IMR-90 (cell line): Measurements from ENCODE around the gene KCTD4. TPM values are rescaled to one million over a fixed set of nuclear protein-coding genes. Genes with fewer than 3 reads are reported as not detected.

Source experiments
- ATAC-seq: fragments of 200-7000 bp; cut with Tn5 transposase; 2 replicates; pipeline ENCODE4 v1.9.1; 2020; ENCODE audit warnings: low read depth, mild to moderate bottlenecking, moderate library complexity
- BruUV-seq: library from RNA; stranded (reverse); fragments of 400-500 nt; replicated peaks from 2 replicates; lab custom pipeline; 2021; lab: Mats Ljungman, UMichigan
- CTCF ChIA-PET: fragments of 300-600 bp; formaldehyde crosslinking; extraction: SDS; loops from one replicate; lab custom pipeline; 2021; ENCODE audit warnings: antibody characterized with exemption; lab: Yijun Ruan, JAX
- POLR2A ChIA-PET: fragments of 300-600 bp; sonication (Branson Sonifier 250); formaldehyde crosslinking; loops from one replicate; lab custom pipeline; 2022; ENCODE audit warnings: antibody characterized with exemption; ENCODE audit not compliant: unreplicated experiment; lab: Charles Lee
- DNase-seq: peaks from one replicate; pipeline ENCODE4 v3.0.0; 2013
- H2AFZ ChIP-seq: replicated peaks from 2 replicates; pipeline ENCODE3; 2013; ENCODE audit warnings: low read length, mild to moderate bottlenecking; ENCODE audit not compliant: poor library complexity
- H2AK5ac ChIP-seq: 2 replicates; pipeline ENCODE4 v1.6.1; 2013; ENCODE audit warnings: low read depth, low read length, inconsistent platforms
- H2AK9ac ChIP-seq: replicated peaks from 2 replicates; pipeline ENCODE3; 2013; ENCODE audit warnings: mild to moderate bottlenecking, low read depth, low read length, moderate library complexity; ENCODE audit not compliant: poor library complexity
- H2BK120ac ChIP-seq: 2 replicates; pipeline ENCODE4 v1.6.1; 2013; ENCODE audit warnings: low read depth, low read length, inconsistent platforms
- H2BK15ac ChIP-seq: 3 replicates; pipeline ENCODE4 v1.6.1; 2013; ENCODE audit warnings: low read depth, low read length, inconsistent platforms
- H2BK20ac ChIP-seq: 2 replicates; pipeline ENCODE4 v1.6.1; 2013; ENCODE audit warnings: low read depth, mild to moderate bottlenecking, inconsistent platforms, low read length, moderate library complexity
- H2BK5ac ChIP-seq: 2 replicates; pipeline ENCODE4 v1.6.1; 2013; ENCODE audit warnings: mild to moderate bottlenecking, low read depth, low read length, inconsistent platforms; ENCODE audit not compliant: poor library complexity, severe bottlenecking
- H3K14ac ChIP-seq: replicated peaks from 2 replicates; pipeline ENCODE4 v1.6.1; 2013; ENCODE audit warnings: low read depth, low read length, inconsistent platforms
- H3K18ac ChIP-seq: 2 replicates; pipeline ENCODE4 v1.6.1; 2013; ENCODE audit warnings: low read depth, low read length, control low read depth
- H3K23ac ChIP-seq: 2 replicates; pipeline ENCODE4 v1.6.1; 2013; ENCODE audit warnings: low read depth, low read length, inconsistent platforms
- H3K27ac ChIP-seq: 2 replicates; pipeline ENCODE4 v1.5.1; 2013; ENCODE audit warnings: mild to moderate bottlenecking, control low read depth, low read length; ENCODE audit not compliant: insufficient read depth
- H3K27me3 ChIP-seq: 2 replicates; pipeline ENCODE4 v1.6.1; 2013; ENCODE audit warnings: low read length; ENCODE audit not compliant: control insufficient read depth, insufficient read depth
- H3K36me3 ChIP-seq: 2 replicates; pipeline ENCODE4 v1.6.1; 2013; ENCODE audit warnings: low read length, mixed read lengths; ENCODE audit not compliant: control insufficient read depth, insufficient read depth
- H3K4ac ChIP-seq: 2 replicates; pipeline ENCODE4 v1.6.1; 2013; ENCODE audit warnings: low read depth, low read length, inconsistent platforms
- H3K4me1 ChIP-seq: 2 replicates; pipeline ENCODE4 v1.6.1; 2013; ENCODE audit warnings: low read length, mixed read lengths; ENCODE audit not compliant: control insufficient read depth, insufficient read depth
- H3K4me2 ChIP-seq: 2 replicates; pipeline ENCODE4 v1.6.1; 2013; ENCODE audit warnings: low read depth, mild to moderate bottlenecking, control low read depth, low read length, moderate library complexity
- H3K4me3 ChIP-seq: 2 replicates; pipeline ENCODE4 v1.5.1; 2013; ENCODE audit warnings: low read depth, mild to moderate bottlenecking, control low read depth, low read length, moderate library complexity; ENCODE audit not compliant: insufficient read depth
- H3K56ac ChIP-seq: 2 replicates; pipeline ENCODE4 v1.6.1; 2013; ENCODE audit warnings: low read length, inconsistent platforms; ENCODE audit not compliant: insufficient read depth; ENCODE audit errors: extremely low read depth
- H3K79me1 ChIP-seq, 2 experiments: 2 replicates each; pipeline ENCODE4 v1.6.1; 2013; ENCODE audit warnings: low read length in 2 of 2, inconsistent platforms in 1 of 2, low read depth in 1 of 2
- H3K9ac ChIP-seq: 2 replicates; pipeline ENCODE4 v1.6.1; 2013; ENCODE audit warnings: low read depth, low read length, control low read depth
- H3K9me1 ChIP-seq: 2 replicates; pipeline ENCODE4 v1.6.1; 2013; ENCODE audit warnings: low read length, inconsistent platforms; ENCODE audit not compliant: insufficient read depth
- H3K9me3 ChIP-seq: 2 replicates; pipeline ENCODE4 v1.6.1; 2013; ENCODE audit warnings: low read length; ENCODE audit not compliant: control insufficient read depth, insufficient read depth
- H4K20me1 ChIP-seq: 2 replicates; pipeline ENCODE4 v1.6.1; 2013; ENCODE audit warnings: low read length, inconsistent platforms; ENCODE audit not compliant: insufficient read depth
- H4K5ac ChIP-seq: 2 replicates; pipeline ENCODE4 v1.6.1; 2013; ENCODE audit warnings: mild to moderate bottlenecking, low read depth, low read length, control low read depth
- H4K8ac ChIP-seq, 2 experiments: 2 replicates each; pipeline ENCODE4 v1.6.1; 2013; ENCODE audit warnings: low read depth in 2 of 2, low read length in 2 of 2, control low read depth in 1 of 2, inconsistent platforms in 1 of 2
- H4K91ac ChIP-seq: 2 replicates; pipeline ENCODE4 v1.6.1; 2013; ENCODE audit warnings: low read depth, low read length, inconsistent platforms; ENCODE audit not compliant: insufficient read depth
- BHLHE40 ChIP-seq: fragments of 150-350 bp; IDR thresholded peaks from 2 replicates; pipeline ENCODE4 v1.6.1; 2016; ENCODE audit warnings: mild to moderate bottlenecking, low read depth, low read length
- CEBPB ChIP-seq: IDR thresholded peaks from 2 replicates; pipeline ENCODE4 v1.6.1; 2012; ENCODE audit warnings: low read depth, low read length, improper control_type of control experiment
- CHD1 ChIP-seq: IDR thresholded peaks from 2 replicates; pipeline ENCODE4 v1.6.1; 2012; ENCODE audit warnings: low read depth, low read length, improper control_type of control experiment
- CTCF ChIP-seq: conservative IDR thresholded peaks from 2 replicates; pipeline ENCODE4 v1.5.1; 2012; ENCODE audit warnings: mild to moderate bottlenecking, low read depth, low read length, improper control_type of control experiment
- MAFK ChIP-seq: IDR thresholded peaks from 2 replicates; pipeline ENCODE4 v1.6.1; 2012; ENCODE audit warnings: low read depth, low read length, improper control_type of control experiment
- MAZ ChIP-seq: IDR thresholded peaks from 2 replicates; pipeline ENCODE4 v1.6.1; 2012; ENCODE audit warnings: low read depth, mild to moderate bottlenecking, low read length, improper control_type of control experiment, moderate library complexity, borderline replicate concordance
- MXI1 ChIP-seq: IDR thresholded peaks from 2 replicates; pipeline ENCODE4 v1.6.1; 2012; ENCODE audit warnings: low read depth, mild to moderate bottlenecking, low read length, moderate library complexity, borderline replicate concordance
- NFE2L2 ChIP-seq: fragments of 150-350 bp; IDR thresholded peaks from 2 replicates; pipeline ENCODE4 v1.6.1; 2016; ENCODE audit warnings: low read depth, mild to moderate bottlenecking, low read length
- POLR2A ChIP-seq: IDR thresholded peaks from 2 replicates; pipeline ENCODE4 v1.6.1; 2012; ENCODE audit warnings: mild to moderate bottlenecking, low read depth, low read length
- RAD21 ChIP-seq: IDR thresholded peaks from 2 replicates; pipeline ENCODE4 v1.6.1; 2012; ENCODE audit warnings: low read length, improper control_type of control experiment
- RCOR1 ChIP-seq: IDR thresholded peaks from 2 replicates; pipeline ENCODE4 v1.6.1; 2012; ENCODE audit warnings: mild to moderate bottlenecking, low read length, improper control_type of control experiment; ENCODE audit not compliant: insufficient replicate concordance
- RFX5 ChIP-seq: IDR thresholded peaks from 2 replicates; pipeline ENCODE4 v1.8.0; 2012; ENCODE audit warnings: low read depth, mild to moderate bottlenecking, low read length, moderate library complexity
- SMC3 ChIP-seq: fragments of 150-350 bp; IDR thresholded peaks from 2 replicates; pipeline ENCODE4 v1.6.1; 2016; ENCODE audit warnings: low read depth, mild to moderate bottlenecking, antibody characterized with exemption, low read length, moderate library complexity
- WGBS, 2 experiments: methylation state at CpG; one replicate each; pipeline versions ENCODE4 v1.1.5 to v1.1.7; 2013; ENCODE audit warnings: missing lambda C conversion rate in 2 of 2; ENCODE audit not compliant: insufficient read length in 1 of 2; ENCODE audit errors: extremely low coverage in 2 of 2; 5-methylcytosine and 5-hydroxymethylcytosine counted together
- dilution Hi-C: fragments of 300-500 bp; cut with HindIII; formaldehyde crosslinking; loops from one replicate; pipeline ENCODE4 v1.14.3; 2018; ENCODE audit warnings: low sequenced_read_pairs; ENCODE audit not compliant: unreplicated experiment
- in situ Hi-C: fragments of 300-500 bp; cut with MboI; formaldehyde crosslinking; loops from 3 replicates; pipeline ENCODE4 v1.14.3; 2019; ENCODE audit warnings: low sequenced_read_pairs, inconsistent platforms, mixed read lengths
- intact Hi-C: fragments of 100-400 bp; cut with micrococcal nuclease; formaldehyde crosslinking; loops from 2 replicates; pipeline ENCODE4 v1.10.0; 2022
- polyA plus RNA-seq, 3 experiments: library from polyadenylated mRNA; depleted of rRNA; stranded (reverse); fragments of >200 nt; gene quantifications; 2 replicates each; pipeline ENCODE4 v1.2.3, GENCODE V29; 2012; ENCODE audit warnings: low replicate concordance in 1 of 3
- total RNA-seq: library from RNA; depleted of rRNA; stranded (reverse); fragments of >200 nt; gene quantifications from 2 replicates; pipeline ENCODE4 v1.2.3, GENCODE V29; 2012

The KCTD4 gene
- total and polyA plus RNA-seq, 2 of the 4 experiments (the other 2 are of a cell fraction) = 0.53 to 0.72 TPM

- CTCF ChIA-PET = interaction anchor here (0.6 kb wide), 1 partner anchor 1787 kb away, joined by 7 read pairs; no protein-coding TSS in a partner anchor
- no peak overlapping the region for H2AK5ac ChIP-seq
- no peak overlapping the region for H3K27ac ChIP-seq
- H3K9me3 ChIP-seq = no peaks in the 10 kb centered on the region
- ATAC-seq (no peak), DNase-seq (no peak)
- no peak overlapping the region for H2AK9ac ChIP-seq
- no peaks in the 10 kb centered on the region for H4K20me1 ChIP-seq
- peaks cover 16 to 32% of the 10 kb centered on the region in 2 experiments for H3K79me1 ChIP-seq
- H3K27me3 ChIP-seq = no peaks in the 10 kb centered on the region
- H4K91ac ChIP-seq = no peak overlapping the region
- H3K9ac ChIP-seq = no peak overlapping the region
- H2BK20ac ChIP-seq = no peak overlapping the region
- POLR2A ChIA-PET = no interaction called here
- H3K14ac ChIP-seq = no peak overlapping the region
- peaks cover 2% of the 10 kb centered on the region; the same call in 1 of the 2 replicates for H3K9me1 ChIP-seq
- in situ Hi-C loops = no loop called here
- H3K4ac ChIP-seq = no peak overlapping the region
- no peaks in the 10 kb centered on the region for H3K4me1 ChIP-seq
- TF ChIP-seq RFX5 = no peak
- TF ChIP-seq RAD21 = no peak
- no peak for TF ChIP-seq NFE2L2
- TF ChIP-seq CEBPB = no peak
- TF ChIP-seq RCOR1 = no peak
- no peak for TF ChIP-seq SMC3
- no peak for TF ChIP-seq POLR2A
- TF ChIP-seq CHD1 = no peak
- TF ChIP-seq BHLHE40 = no peak
- no peak for TF ChIP-seq MXI1
- no peak for TF ChIP-seq MAZ
- TF ChIP-seq MAFK = no peak
- TF ChIP-seq CTCF = no peak
- H3K56ac ChIP-seq = no peak overlapping the region
- H3K18ac ChIP-seq = no peak overlapping the region
- H3K36me3 ChIP-seq = peaks cover 2% of the 10 kb centered on the region
- H3K4me2 ChIP-seq = no peak overlapping the region
- H3K4me3 ChIP-seq = no peak overlapping the region
- H2BK120ac ChIP-seq = no peak overlapping the region
- H2BK5ac ChIP-seq = no peak overlapping the region
- no peak overlapping the region for H2AFZ ChIP-seq
- no peak overlapping the region for H4K8ac ChIP-seq
- H2BK15ac ChIP-seq = no peak overlapping the region
- H3K23ac ChIP-seq = no peak overlapping the region
- WGBS, 2 experiments = 100% methylated on average over 6 of the region's 9 CpGs; no CpG with 5 or more reads in 1 of the 2 experiments
- intact Hi-C loops = no loop called here
- BruUV-seq = no TSS peak
- H4K5ac ChIP-seq = no peak overlapping the region
- dilution Hi-C loops = no loop called here
Measured at GRCh38 chr13:45215392-45216077, 14.7 kb upstream of the KCTD4 start.
